ENCODE data around the gene GRIA4.

The GRIA4 gene

DNA sequence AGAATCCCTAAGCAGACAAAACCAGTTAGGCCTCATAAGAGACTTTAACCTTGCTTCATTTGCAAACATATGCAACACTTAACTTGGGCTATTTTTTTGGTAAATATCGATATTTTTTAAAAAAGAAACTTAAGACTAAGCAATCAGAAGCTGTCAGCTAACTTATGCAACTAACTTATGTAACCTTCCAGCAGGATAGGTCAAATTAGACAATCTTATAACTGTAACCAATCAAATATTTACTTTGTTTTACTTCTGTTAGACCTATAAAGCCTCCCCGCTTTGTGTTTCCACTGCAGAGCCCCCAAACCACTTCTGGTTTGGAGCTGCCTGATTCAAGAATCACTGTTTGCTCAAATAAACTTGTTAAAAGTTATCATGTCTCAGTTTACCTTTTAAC, 404.2 kb downstream of the GRIA4 start:
- no peak for DNase-seq

DNA sequence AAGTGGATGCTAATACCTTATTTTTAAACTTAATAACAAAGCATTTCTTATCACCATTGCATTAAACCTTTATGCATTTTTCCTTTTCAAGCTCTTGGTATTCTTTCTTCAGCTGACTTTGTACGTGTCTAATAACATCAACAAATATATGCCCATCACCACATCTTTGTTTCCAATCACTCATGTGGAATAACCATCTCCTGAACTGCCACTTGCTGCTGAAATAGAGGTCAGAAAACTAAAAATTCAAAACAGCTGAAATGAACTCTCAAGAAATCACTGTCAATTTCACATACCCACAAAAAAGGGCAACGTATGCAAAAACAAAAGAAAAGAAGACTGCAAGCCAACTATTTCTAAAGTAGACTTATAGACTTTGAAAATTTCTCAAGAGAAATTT, 404.7 kb downstream of the GRIA4 start:
- no peak for DNase-seq

DNA sequence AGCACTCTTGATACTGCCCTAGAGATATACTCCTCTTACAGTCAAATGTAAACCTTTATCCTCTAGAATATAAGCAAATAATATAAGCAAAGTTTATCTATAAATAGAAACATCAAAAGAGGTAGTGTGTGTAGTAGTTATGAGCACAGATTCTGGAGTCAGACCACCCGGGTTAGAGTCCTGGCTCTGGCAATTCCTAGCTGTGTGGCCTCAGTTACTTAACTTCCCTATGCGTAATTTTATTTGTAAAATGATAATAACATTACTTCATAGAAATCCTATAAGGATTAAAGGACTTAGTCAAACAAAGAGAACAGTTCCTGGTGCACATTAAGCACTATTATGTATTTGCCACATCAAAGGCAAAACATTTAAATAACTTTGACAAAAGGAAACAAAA, 405.2 kb downstream of the GRIA4 start:
- no peak for DNase-seq

DNA sequence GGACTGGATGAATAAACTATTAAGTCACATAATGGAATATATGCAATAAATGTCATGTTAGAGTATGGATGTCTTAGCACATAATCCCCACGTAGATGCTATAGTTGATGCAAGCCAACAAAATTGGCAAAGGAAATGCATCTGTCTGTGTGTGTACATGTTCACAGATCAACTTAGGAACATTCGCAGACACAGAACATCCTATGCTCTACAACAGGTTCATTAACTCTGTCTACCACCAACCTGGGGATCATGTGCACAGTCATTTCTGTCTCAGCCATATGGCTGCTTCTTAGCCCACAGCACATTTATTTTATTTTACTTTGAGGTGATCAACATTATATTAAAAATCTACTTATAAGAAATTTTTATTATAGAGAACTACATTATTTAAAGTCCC, 407.2 kb downstream of the GRIA4 start:
- DNase-seq, result no peak

DNA sequence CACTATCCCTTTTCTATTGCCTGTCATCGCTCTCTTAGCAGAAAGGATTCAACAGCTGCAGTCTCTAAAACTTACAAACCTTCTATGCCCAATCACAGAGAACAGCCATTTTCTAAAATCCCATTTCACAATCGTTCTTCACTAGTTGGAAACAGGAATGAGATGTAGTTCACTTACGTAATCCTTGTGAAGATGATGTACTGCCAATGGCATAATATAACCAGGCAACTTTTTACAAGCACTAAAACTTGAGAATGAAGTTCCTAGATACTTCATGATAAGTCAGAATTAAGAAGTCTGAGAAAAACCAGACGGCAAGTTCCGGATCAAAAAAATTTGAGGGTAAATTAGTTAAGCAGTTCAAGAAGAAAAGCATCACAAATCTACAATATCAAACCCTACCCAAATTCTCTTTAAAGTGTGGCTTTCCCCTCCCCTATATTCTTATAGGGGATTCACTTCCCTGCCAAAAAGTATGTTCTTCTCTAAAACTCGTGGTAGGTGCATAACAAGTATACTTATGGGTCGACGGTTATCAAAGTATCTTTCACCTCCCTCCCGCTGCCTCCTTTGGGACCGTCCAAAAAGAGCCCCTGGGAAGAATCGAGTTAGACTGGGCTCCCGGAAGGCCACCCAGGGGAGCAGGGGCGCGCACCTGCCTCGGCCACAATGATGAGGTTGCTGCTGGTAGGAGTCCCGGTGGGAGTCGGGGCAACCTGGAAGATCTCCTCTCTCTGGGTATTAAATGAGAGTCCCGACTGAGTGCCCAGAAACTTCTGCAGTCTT, 411.5 kb downstream of the GRIA4 start:
- DNase-seq, result no peak

DNA sequence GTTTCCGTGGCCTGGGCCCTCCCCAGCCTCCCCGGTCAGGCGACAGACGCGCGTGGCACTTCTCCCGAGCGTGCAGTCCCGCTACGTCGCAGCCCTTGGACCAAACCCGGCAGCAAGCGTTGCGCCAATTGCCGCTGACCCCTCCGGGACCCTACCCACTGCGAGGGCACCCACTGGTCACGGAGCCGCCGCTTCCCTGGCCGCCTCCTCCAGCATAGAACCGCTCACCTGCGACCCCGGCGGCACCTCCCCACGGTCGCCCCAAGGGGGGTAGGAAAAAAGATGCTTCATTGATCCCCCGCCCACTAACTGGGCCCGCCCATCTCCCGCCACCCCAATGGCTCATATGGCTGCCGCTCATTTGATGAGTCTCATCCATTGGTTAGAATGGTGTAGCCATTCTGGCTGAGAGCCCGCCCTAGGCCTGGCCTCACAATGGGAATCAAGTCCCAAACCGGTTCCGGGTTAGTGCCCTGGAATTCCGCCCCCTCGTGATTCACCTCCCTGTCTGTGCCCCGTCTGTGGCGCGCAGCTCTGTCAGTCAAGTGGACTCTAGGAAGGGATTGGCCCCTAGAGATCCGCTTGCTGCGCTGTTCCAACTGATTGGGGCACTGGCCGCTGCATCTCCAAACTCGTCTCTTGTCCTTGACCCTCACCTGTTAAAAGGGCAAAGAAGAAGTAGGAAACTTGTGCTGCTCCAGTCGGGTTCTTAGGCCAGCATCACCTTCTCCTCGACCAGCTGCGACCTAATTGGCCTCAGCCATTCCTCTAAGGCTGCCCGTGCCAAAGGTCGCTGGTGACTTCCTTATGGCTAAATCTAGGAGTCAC, 412.3 kb downstream of the GRIA4 start, which contains the start of gene MSANTD4:
MSANTD4 (minus strand) TSS at position 274 of the 828 bp plus-strand sequence. CDS start 11,323 bp downstream, outside the sequence.
- peak; percentile 96 for DNase-seq

DNA sequence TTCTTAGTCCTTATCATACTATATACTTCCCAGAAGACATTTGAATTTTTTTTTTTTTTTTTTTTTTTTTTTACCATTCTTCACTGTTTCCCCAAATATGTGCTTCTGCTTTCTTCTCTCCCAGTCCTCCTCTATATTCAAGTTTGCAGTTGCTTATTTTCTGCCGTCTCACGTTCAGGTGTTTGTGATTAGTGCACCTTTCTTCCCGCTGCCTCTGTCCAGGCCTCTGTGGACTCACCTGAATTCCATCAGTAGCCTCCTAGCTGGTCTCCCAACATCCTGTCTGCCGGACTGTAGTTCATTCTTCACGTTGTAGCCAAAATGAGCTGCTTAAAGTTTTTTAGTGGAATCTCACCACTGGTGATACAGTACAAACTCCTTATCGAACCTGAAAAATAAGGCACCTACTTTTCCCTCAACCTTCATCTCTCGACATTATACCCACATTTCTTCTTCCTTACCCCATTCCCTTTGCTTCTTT, 413.0 kb downstream of the GRIA4 start:
- no peak for DNase-seq

DNA sequence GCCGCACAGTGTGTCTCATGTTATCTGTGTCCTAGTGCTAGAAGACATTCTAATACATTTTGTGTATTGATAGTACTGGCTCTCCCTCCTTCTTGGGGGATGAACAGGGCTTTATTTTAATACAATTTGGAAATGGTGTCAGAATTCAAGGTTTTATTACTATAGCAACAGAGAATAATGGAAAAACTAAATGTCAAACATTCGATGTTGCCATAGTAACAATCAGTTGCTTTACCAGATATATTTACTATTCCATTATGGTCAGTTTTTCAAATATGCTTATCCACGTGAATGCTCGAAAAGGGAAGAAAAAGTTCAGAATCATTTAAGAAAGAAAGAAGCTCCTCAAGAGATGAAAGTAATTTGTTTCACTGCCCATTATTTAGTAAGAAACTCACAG, 420.7 kb downstream of the GRIA4 start:
- no peak for DNase-seq

DNA sequence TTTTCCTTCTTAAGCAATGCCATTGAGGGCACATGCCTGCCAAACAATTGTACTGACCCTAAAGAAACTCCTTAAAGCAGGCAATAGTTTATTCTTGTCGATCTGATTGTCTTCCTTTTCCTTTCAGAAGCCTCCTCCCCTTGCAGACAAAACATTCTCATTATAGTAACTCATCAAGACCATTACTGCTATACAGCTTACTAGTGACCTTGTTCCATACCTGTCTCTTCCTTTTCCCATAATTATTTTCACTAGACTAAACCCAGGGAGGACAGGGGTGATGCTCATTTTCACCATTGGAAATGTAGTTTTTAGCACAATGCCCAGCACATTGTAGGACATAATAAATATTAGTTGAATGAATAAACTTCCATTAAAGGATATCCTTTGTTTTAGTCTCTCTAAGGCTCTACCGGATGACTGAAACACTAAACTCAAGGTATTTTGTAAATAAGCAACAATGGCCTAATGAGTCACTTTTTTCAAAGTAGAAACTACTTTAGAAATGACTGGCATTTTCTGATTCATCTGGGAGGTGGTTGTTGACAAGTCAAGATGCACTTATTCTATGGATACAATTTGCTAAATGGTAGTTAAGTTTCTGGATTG, 421.4 kb downstream of the GRIA4 start:
- DNase-seq, result no peak
